GM18907 (cell line): ENCODE data around the gene MERTK.

Experiments
- ATAC-seq: cut with Tn5 transposase; IDR thresholded peaks from one replicate; pipeline ENCODE4 v1.9.1; 2021; ENCODE audit warnings: mild to moderate bottlenecking, moderate library complexity; ENCODE audit not compliant: unreplicated experiment

MERTK gene

DNA sequence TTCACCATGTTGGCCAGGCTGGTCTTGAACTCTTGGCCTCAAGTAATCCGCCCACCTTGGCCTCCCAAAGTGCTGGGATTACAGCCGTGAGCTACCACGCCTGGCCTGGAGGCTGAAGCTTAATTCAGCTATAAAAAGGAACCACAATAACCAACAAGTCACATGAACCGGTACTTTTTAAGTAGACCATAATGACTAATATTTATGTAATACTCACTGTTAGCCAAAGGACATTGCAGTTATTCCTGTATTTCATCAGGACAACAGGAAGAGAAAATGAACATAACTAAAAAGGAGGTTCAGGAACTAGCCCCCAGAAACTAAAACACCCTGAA lies 107.6 kb downstream of the MERTK start:
- no peak for ATAC-seq

DNA sequence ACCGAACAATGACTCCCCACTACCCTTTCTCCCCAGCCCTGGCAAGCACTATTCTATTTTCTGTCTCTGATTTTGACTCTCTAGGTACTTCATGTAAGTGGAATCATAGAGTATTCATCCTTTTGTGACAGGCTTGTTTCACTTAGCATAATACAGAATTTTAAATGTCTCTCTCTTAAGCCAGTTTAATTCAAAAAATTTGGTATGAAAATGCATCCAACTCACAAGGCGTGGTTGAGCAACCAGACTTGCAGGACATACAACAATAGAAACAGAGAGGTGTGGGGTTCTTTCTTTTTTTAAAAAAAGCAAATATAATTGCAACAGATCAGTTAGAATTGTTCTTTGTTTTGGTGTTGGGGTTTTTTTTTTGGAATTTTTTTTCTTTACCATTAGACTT lies 109.1 kb downstream of the MERTK start:
- no peak for ATAC-seq

DNA sequence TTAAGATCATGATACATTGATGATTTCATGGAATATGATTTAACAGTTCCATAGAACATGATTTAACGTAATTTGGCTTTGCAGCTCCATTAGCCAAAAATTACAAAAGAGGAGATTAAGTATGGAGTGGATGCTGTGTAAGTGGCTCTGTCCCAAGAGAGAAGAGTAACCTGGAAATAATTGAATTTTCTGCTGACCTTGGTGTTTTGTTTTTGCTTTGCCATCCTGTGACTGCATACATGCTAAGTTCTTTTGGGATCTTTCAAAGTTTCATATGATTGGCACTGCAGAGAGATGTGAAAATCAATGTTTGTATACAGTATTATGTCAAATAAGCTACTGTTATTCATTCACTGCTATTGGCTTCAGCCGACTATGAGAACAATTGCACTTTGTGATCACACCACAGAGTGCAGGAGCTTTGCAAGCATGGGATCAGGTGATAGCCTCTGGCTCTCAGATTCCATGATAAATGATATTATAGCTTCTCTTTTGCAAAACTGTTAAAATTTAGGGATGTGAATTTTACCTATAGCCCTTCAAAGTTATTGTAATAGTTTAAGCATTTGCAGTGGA lies 110.6 kb downstream of the MERTK start:
- ATAC-seq, result no peak

DNA sequence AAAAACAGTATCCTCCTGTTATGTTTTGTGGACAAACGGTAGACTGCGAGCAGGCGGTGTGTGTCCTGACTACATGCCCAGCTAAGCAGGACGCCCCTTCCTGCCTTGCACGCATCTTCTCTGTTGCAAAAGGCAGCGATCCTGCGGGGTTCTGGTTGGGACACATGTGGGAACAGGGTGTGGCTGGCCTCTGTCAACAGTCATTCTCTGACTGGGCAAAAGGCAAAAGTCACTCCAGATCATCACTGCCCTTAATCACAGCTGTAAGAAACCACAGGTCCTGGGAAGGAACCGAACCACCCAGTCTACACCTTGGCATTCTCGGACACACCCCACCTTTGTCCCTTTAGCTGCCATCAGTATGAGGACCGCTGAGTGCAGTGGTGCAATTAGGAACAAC lies 112.3 kb downstream of the MERTK start:
- no peak for ATAC-seq

GRCh38 chr2:112012556-112012955 lies 114.1 kb downstream of the MERTK start:
- no peak for ATAC-seq

DNA sequence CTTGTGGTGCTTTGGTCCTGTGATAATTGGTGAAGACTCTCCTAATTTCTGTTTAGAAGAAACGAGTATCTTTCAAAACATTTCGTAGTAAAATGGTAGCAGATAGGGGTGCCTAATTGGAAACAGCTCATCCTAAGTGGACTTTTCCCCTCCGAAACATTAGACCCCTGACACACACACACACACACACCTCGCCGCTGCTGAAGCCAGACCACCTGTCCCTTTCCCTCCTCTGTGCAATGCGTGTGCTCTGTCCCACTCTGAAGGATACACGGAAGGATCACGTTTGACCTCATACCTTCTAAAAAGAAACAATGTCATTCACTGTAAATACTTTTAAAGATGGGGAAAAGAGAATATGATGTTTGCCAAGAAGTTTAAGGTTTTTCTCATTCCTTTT lies 120.4 kb downstream of the MERTK start:
- no peak for ATAC-seq

- ATAC-seq, result no peak
Measured at GRCh38 chr2:112019569-112019982, 121.2 kb downstream of the MERTK start.

DNA sequence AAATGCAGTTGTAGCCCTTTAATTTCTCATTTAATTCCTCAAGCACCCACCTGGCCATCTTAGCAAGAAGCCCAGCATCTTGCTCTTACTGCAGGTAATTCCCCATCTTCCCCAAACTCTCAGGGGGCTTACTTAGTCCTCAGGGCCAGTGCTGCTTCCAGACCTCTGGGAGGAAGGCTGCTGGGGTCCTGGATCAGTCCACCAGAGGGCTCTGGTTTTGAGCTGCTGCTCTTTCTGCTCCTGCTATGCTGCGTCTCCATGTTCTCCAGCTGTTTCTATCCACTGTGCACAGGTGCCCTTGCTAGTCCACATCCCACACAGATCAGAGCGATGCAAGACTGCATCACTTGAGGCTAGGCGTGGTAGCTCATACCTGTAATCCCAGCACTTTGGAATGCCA lies 122.2 kb downstream of the MERTK start:
- no peak for ATAC-seq

DNA sequence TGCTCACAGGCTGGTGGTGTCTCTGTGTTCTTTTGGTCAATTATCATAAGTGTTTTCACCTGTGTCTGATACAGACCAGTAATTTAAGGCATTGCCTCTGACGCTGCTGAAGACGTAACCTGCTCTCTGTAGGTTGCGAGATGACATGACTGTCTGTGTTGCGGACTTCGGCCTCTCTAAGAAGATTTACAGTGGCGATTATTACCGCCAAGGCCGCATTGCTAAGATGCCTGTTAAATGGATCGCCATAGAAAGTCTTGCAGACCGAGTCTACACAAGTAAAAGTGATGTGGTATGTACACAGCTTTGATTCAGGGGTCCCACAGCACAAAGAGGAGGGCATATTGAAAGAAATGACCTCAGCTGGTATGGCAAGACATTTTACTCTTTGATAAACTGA lies 122.9 kb downstream of the MERTK start:
- no peak for ATAC-seq

DNA sequence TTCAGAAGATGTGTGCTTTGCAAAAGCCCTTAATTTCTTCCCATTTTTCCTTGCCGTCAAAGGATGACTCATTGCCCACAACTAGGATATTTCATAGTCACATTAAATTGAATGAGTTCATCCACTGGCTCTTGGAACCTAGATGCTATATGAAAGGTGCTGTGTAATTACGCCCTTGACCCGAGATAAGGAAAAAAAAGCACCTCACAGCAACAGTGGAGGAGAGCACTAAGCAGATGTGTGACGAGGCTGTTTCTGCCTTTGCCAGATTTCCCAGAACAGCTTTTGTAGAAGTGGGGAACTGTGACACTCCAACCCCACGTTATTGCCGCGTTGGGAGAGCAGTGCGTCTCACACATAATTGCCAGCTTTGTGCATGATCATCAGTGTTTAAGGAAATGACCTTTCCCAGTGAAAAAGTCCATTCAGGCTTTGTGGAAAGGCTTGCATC lies 123.4 kb downstream of the MERTK start:
- ATAC-seq, result no peak

DNA sequence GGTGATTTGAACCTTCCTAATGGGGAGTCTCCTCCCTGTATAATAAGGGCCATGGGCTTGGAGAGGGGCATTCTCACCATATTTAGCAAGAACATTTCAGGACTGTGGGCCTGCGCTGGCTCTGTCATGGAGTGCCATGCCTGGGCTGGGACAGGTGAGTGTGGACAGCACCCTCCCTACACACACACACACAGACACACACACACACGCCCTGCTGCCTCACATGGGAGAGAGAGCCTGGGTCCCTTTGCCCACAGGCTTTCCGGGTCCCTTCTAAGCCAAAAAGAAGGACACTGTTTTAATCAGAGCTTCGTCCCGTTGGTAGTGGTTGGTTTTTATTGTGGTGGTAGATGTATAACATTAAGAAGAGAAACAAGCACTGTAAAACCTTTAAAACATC lies 125.3 kb downstream of the MERTK start:
- no peak for ATAC-seq

DNA sequence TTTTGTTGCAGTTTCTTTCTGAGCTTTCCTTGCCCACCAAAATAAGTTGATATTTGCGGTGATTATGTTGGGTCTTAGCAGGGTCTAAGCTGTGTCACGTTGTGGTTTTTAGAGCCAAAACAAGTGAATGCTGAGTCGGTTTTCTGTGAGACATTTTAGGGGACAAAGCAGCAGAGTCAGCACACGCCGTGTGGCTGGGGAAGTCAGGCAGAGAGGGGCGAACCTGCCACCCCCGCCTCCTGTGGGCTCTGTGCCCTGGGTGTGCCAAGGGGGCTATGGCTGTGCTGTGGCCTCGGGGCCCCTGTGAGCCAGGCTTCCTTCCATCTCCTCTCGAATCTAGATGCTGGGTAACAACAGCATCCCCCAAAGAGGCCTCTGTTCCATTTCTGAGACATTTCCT lies 125.8 kb downstream of the MERTK start:
- no peak for ATAC-seq

DNA sequence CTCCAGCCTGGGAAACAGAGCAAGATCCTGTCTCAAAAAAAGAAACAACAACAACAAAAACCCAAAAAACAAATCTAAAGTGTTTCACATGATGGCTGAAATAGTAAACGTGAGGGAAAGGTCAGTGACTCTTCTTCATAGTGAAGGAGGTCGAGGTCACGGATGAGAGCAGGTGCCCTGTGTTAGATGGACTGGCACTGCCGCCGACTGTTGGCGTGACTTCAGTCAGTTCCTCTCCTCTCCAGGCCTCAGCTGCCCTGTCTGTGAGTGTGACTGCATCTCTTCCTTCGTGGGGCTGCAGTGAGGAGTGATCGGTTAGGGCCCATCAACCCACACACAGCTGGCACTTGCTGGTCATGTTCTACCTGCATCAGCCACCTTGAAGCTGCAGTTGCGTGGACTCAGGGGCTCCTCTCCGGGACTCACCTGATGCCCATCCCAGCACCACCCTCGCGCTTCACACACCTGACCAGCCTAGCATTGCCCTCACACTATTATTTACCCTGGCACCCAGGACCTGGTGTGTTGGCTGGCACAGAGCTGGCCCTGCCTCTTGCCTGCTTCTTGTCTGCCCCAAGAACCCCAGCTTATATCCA lies 126.6 kb downstream of the MERTK start:
- ATAC-seq, result no peak

GRCh38 chr2:112026509-112026908 lies 128.1 kb downstream of the MERTK start:
- no peak for ATAC-seq

DNA sequence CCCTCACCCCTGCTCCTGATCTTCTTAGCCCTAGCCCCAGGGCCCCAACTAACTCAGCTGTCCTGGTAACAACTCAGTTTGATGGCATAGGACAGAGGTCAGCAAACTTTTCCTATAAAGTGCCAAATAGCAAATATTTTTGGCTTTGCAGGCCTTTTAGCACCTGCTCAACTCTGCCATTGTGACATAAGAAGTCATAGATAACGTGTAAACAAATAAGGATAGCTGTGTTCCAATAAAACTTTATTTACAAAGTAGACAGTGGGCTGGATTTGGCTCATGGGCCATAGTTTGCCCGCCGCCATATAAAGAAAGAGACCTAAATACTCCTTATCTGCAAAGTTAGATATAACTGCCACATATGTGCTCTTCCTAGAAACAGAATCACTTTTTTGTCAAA lies 129.4 kb downstream of the MERTK start:
- no peak for ATAC-seq

GRCh38 chr2:112029164-112029563 lies 130.8 kb downstream of the MERTK start:
- ATAC-seq, result no peak

DNA sequence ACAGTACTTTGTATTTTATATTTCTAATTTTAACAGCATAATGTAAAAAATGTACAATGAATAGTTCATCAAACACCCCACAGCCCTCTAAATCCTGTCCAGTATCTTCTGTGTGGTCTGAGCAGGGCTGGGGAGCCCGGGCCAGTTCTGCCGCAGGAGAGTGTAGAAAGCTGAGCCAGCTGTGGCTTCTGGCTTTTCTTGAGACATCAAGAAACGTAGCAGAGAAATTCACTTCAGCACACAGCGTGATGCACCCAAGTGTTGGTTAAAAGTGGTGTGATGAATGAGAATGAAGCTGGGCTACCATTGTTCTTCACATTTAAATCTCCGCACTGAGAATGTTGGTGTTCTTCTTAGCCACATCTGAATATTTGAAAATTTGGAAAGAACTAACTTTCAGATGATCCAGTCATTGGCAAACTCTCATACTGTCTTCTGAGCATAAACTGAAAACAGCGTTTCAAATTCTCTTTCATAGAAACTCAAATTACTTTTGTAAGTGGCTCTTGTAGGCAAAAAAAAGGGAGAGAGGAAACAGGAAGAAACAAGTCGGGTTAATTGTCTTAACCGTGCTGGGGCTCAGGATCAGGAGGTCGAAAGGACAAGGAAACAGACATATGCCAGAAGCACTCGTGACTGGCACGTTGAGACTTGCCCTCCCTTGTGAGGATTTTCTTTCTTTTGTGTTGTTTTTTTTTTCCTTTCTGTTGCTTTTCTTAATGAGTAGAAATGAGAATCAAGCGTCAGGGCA lies 133.2 kb downstream of the MERTK start:
- no peak for ATAC-seq

GRCh38 chr2:112032224-112032586 lies 133.8 kb downstream of the MERTK start:
- no peak for ATAC-seq

DNA sequence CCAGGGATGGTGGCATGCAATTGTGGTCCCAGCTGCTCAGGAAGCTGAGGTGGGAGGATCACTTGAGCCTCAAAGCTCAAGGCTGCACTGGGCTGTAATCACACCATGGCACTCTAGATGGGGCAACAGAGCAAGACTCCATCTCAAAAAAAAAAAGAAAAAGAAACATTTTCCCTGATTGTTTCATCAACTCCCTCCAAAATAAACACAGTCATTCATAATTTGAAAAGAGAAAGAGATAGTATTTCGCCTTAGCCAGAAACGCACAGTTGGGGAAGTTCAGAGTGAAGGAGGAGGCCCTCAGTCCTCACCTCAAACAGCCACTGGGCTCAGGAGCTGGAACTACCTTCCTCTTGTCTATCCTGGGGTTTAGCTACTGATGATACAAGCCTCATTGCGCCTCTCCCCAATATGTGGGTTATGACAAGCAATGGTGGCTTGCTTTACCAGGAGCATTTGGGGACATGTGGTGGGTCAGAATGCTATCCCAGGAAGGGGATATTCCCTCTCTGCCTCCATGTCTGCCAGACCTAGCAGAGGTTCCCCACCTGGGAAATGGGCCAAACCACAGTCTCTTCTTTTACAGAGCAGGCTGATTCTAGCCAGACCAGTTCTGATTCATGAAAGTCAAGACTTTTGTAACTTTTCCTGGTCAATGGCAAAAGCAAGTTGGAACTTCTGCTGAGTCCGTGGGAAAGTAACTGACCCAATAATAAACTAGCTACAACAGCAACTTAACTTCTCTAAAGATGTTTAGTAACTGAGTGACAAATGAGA lies 134.5 kb downstream of the MERTK start:
- ATAC-seq, result no peak

DNA sequence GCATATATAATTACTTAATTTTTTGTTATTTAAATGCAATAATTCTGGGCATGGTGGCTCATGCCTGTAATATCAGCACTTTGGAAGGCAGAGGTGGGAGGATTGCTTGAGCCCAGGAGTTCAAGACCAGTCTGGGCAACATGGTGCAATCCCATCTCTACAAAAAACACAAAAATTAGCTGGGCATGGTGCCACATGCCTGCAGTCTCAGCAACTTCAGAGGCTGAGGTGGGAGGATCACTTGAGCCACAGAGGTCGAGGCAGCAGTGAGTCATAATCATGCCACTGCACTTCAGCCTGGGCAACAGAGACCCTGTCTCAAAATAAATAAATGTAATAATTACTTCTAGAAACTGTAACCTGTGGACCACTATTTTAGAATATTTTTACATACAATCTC lies 135.2 kb downstream of the MERTK start:
- no peak for ATAC-seq

GRCh38 chr2:112034924-112035323 lies 136.5 kb downstream of the MERTK start:
- no peak for ATAC-seq

DNA sequence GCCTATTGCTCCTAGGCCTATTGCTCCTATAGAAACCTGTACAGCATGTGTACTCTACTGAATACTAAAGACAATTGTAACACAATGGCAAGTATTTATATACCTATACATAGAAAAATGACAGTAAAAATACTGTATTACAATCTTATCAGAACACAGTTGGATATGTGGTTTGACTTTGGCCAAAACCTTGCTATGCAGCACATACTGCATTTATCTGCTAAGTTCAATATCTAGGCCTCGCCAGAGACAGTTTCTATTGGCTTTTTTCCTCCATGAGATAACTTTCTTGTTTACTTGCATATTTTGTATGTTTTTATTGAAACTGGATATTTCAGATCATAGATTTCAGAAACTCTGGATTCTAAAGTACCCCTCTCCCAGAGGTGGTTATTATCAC lies 137.4 kb downstream of the MERTK start:
- no peak for ATAC-seq
